K562 (cell line): ENCODE results near the gene CAMK2B. TPM values are rescaled to one million over a fixed set of nuclear protein-coding genes. Genes with fewer than 3 reads are reported as not detected.

Experiments used
- ATAC-seq: fragments of 200-7000 bp; cut with Tn5 transposase; 3 replicates; pipeline ENCODE4 v1.9.1; 2020; ENCODE audit warnings: moderate library complexity
- BruUV-seq: library from RNA; stranded (reverse); fragments of 400-500 nt; replicated peaks from 2 replicates; lab custom pipeline; 2021; lab: Mats Ljungman, UMichigan
- CTCF ChIA-PET: fragments of 300-600 bp; formaldehyde crosslinking; extraction: SDS; loops from one replicate; lab custom pipeline; 2021; ENCODE audit warnings: low intra/inter-chr PET ratio; lab: Yijun Ruan, JAX
- POLR2A ChIA-PET: fragments of 300-600, 350-650 bp; sonication (Branson Sonifier 250); formaldehyde crosslinking; extraction: SDS; loops from one replicate; lab custom pipeline; 2021; ENCODE audit warnings: antibody characterized with exemption, inconsistent platforms; lab: Yijun Ruan, JAX
- DNase-seq, 4 experiments: peaks; one replicate each; pipeline versions ENCODE4 v3.0.0 to v3.0.0-alpha.2; 2011 to 2018; ENCODE audit warnings: low spot score in 3 of 4, mixed read lengths in 3 of 4; ENCODE audit errors: extremely low read depth in 1 of 4
- FAIRE-seq: peaks from 2 replicates; lab custom pipeline; 2011; peaks lifted over from hg19 to GRCh38; lab: Jason Lieb, UNC
- H2AFZ ChIP-seq: 2 replicates; pipeline ENCODE4 v1.6.0; 2011; ENCODE audit warnings: low read depth, low read length, control low read depth, inconsistent platforms
- H3K27ac ChIP-seq: fragments of 200-600 bp; 3 replicates; pipeline ENCODE4 v1.8.0; 2011; ENCODE audit warnings: low read depth, mild to moderate bottlenecking, control low read depth, inconsistent platforms, low read length, moderate library complexity, mixed read lengths; ENCODE audit errors: extremely low read depth
- H3K27me3 ChIP-seq, 2 experiments: fragments of 300-600 bp in 1 of 2; 2 replicates in 1 of 2; 3 replicates in 1 of 2; pipeline versions ENCODE4 v1.6.0 to v1.8.0; 2011; ENCODE audit warnings: inconsistent platforms in 2 of 2, low read length in 2 of 2, mild to moderate bottlenecking in 1 of 2, mixed read lengths in 1 of 2, moderate library complexity in 1 of 2; ENCODE audit not compliant: control insufficient read depth in 2 of 2, insufficient read depth in 2 of 2
- H3K36me3 ChIP-seq: fragments of 300-600 bp; 3 replicates; pipeline ENCODE4 v1.8.0; 2011; ENCODE audit warnings: mild to moderate bottlenecking, low read length, inconsistent platforms; ENCODE audit not compliant: control insufficient read depth, insufficient read depth
- H3K4me1 ChIP-seq, 2 experiments: fragments of 200-600 bp in 1 of 2; replicated peaks in 1 of 2; 2 replicates in 1 of 2; 3 replicates in 1 of 2; pipeline versions ENCODE4 v1.5.1 to v1.8.0; 2011; ENCODE audit warnings: inconsistent platforms in 2 of 2, low read length in 2 of 2, mild to moderate bottlenecking in 1 of 2, mixed read lengths in 1 of 2, moderate library complexity in 1 of 2; ENCODE audit not compliant: control insufficient read depth in 2 of 2, insufficient read depth in 2 of 2
- H3K4me2 ChIP-seq: 2 replicates; pipeline ENCODE4 v1.6.1; 2011; ENCODE audit warnings: low read length, control low read depth, inconsistent platforms, mixed read lengths; ENCODE audit not compliant: insufficient read depth
- H3K4me3 ChIP-seq: fragments of 200-600 bp; sonication (generic), shearing (Covaris generic); 2 replicates; pipeline ENCODE4 v1.5.1; 2016; ENCODE audit warnings: control low read depth, inconsistent platforms
- H3K79me2 ChIP-seq: fragments of 200-600 bp; 3 replicates; pipeline ENCODE4 v1.8.0; 2011; ENCODE audit warnings: low read length, inconsistent platforms; ENCODE audit not compliant: control insufficient read depth, insufficient read depth
- H3K9ac ChIP-seq, 2 experiments: 2 replicates each; pipeline versions ENCODE4 v1.6.0 to v1.6.1; 2011; ENCODE audit warnings: low read depth in 2 of 2, low read length in 2 of 2, control low read depth in 1 of 2, inconsistent platforms in 1 of 2, mild to moderate bottlenecking in 1 of 2, mixed read lengths in 1 of 2; ENCODE audit not compliant: insufficient read depth in 1 of 2
- H3K9me1 ChIP-seq: one replicate; pipeline ENCODE4 v1.6.0; 2011; ENCODE audit warnings: inconsistent platforms, mild to moderate bottlenecking, low read length, moderate library complexity; ENCODE audit not compliant: control insufficient read depth, insufficient read depth
- H3K9me3 ChIP-seq: replicated peaks from 2 replicates; pipeline ENCODE4 v1.5.1; 2011; ENCODE audit warnings: low read depth, low read length, inconsistent platforms; ENCODE audit not compliant: control insufficient read depth, insufficient read depth
- H4K20me1 ChIP-seq: replicated peaks from 2 replicates; pipeline ENCODE4 v1.6.1; 2011; ENCODE audit warnings: low read length, inconsistent platforms, mixed read lengths; ENCODE audit not compliant: control insufficient read depth, insufficient read depth
- ADNP ChIP-seq: fragments of 200-800 bp; sonication (Bioruptor generic); IDR thresholded peaks from 2 replicates; pipeline ENCODE4 v1.6.1; 2016; ENCODE audit warnings: missing genetic modification characterization, missing compliant biosample characterization
- ATF3 ChIP-seq, 2 experiments: fragments of 450-650 bp in 1 of 2; sonication (generic) in 1 of 2; formaldehyde crosslinking in 1 of 2; IDR thresholded peaks in 1 of 2; conservative IDR thresholded peaks in 1 of 2; 2 replicates each; pipeline versions ENCODE4 v1.6.1 to v1.8.1; 2016 to 2023; ENCODE audit warnings: mild to moderate bottlenecking in 2 of 2, moderate library complexity in 2 of 2, inconsistent platforms in 1 of 2, missing genetic modification reagents in 1 of 2
- ATF7 ChIP-seq: fragments of 450-650 bp; IDR thresholded peaks from 2 replicates; pipeline ENCODE4 v1.7.1; 2014; ENCODE audit warnings: mild to moderate bottlenecking, moderate library complexity
- HMGXB4 ChIP-seq: sonication (generic); formaldehyde crosslinking; IDR thresholded peaks from 2 replicates; pipeline ENCODE4 v1.8.1; 2023; ENCODE audit warnings: mild to moderate bottlenecking, missing genetic modification reagents
- JUND ChIP-seq, 2 experiments: IDR thresholded peaks; 2 replicates in 1 of 2; 3 replicates in 1 of 2; pipeline ENCODE4 v1.6.1; 2011; ENCODE audit warnings: borderline replicate concordance in 2 of 2, low read depth in 2 of 2, low read length in 2 of 2, improper control_type of control experiment in 1 of 2, missing biosample characterization in 1 of 2, missing genetic modification characterization in 1 of 2, missing genetic modification reagents in 1 of 2
- MCM2 ChIP-seq: fragments of 450-650 bp; IDR thresholded peaks from 2 replicates; pipeline ENCODE4 v1.6.1; 2017; ENCODE audit warnings: low read depth, mild to moderate bottlenecking
- MTA2 ChIP-seq: fragments of 450-650 bp; IDR thresholded peaks from 2 replicates; pipeline ENCODE4 v1.6.1; 2016; ENCODE audit warnings: low read depth
- NBN ChIP-seq: fragments of 450-650 bp; IDR thresholded peaks from 2 replicates; pipeline ENCODE4 v1.6.1; 2016; ENCODE audit warnings: low read depth, mild to moderate bottlenecking
- PATZ1 ChIP-seq: fragments of 250-450 bp; sonication (Bioruptor Pico); IDR thresholded peaks from 2 replicates; pipeline ENCODE4 v1.5.0; 2020; ENCODE audit warnings: mild to moderate bottlenecking, borderline replicate concordance
- POLR3A ChIP-seq: IDR thresholded peaks from 2 replicates; pipeline ENCODE4 v1.6.1; 2011; ENCODE audit warnings: borderline replicate concordance, mild to moderate bottlenecking, moderate library complexity; ENCODE audit not compliant: insufficient read length, insufficient read depth; ENCODE audit errors: extremely low read depth
- RCOR1 ChIP-seq, 2 experiments: IDR thresholded peaks; 2 replicates each; pipeline ENCODE4 v1.6.1; 2012; ENCODE audit warnings: low read depth in 2 of 2, low read length in 2 of 2, borderline replicate concordance in 1 of 2, improper control_type of control experiment in 1 of 2
- SIN3B ChIP-seq: fragments of 450-650 bp; IDR thresholded peaks from 2 replicates; pipeline ENCODE4 v1.6.1; 2017; ENCODE audit warnings: low read depth, mild to moderate bottlenecking, moderate library complexity
- TEAD4 ChIP-seq, 2 experiments: sonication (generic) in 1 of 2; formaldehyde crosslinking in 1 of 2; IDR thresholded peaks; 2 replicates each; pipeline versions ENCODE4 v1.6.1 to v1.8.0; 2012 to 2022; ENCODE audit warnings: borderline replicate concordance in 1 of 2, inconsistent platforms in 1 of 2, low read length in 1 of 2, mild to moderate bottlenecking in 1 of 2, missing genetic modification reagents in 1 of 2
- TFE3 ChIP-seq: fragments of 450-650 bp; formaldehyde crosslinking; IDR thresholded peaks from 2 replicates; pipeline ENCODE4 v1.4.0; 2020; ENCODE audit warnings: mild to moderate bottlenecking, mixed read lengths
- WGBS: fragments of 100-300 bp; shearing (Covaris generic); methylation state at CpG from one replicate; pipeline ENCODE4 v1.1.6; 2016; ENCODE audit warnings: low coverage, mixed read lengths; ENCODE audit not compliant: insufficient coverage; ENCODE audit errors: missing lambda C conversion rate; 5-methylcytosine and 5-hydroxymethylcytosine counted together
- in situ Hi-C: fragments of 300-500 bp; cut with MboI; formaldehyde crosslinking; loops from 4 replicates; pipeline ENCODE4 v1.15.0; 2018; ENCODE audit warnings: inconsistent platforms, mixed read lengths
- intact Hi-C: fragments of 100-400 bp; cut with micrococcal nuclease; formaldehyde crosslinking; loops from 2 replicates; pipeline ENCODE4 v1.14.2; 2022
- polyA plus RNA-seq, 8 experiments: library from polyadenylated mRNA; depleted of rRNA in 4 of 8; stranded (reverse) in 5 of 8; unstranded in 3 of 8; fragments of >200 nt; fragmentation: Nextera tagmentation in 2 of 8; fragmentation: Illumina TruSeq in 1 of 8; extraction: Ambion mirVana in 2 of 8; extraction: Trizol in 1 of 8; gene quantifications; 2 replicates each; pipeline versions ENCODE4 v1.2.1 to v1.2.3, GENCODE V29; 2011 to 2014; ENCODE audit warnings: inconsistent platforms in 1 of 8, missing spikeins in 1 of 8
- total RNA-seq, 7 experiments: library from RNA; depleted of rRNA in 6 of 7; stranded (reverse); fragments of >200 nt in 6 of 7; fragmentation: Illumina TruSeq in 2 of 7; extraction: Trizol in 2 of 7; gene quantifications; 2 replicates each; pipeline versions ENCODE4 v1.2.1 to v1.2.3, GENCODE V29; 2011 to 2021; ENCODE audit warnings: low replicate concordance in 1 of 7

The CAMK2B gene
- total and polyA plus RNA-seq, 9 of the 15 experiments (the other 6 are each of a cell fraction or from before 2014, with no cell fraction given) = 0.04 to 0.09 (median 0.05) TPM; not detected in 4

- ATAC-seq = no peak
- Histone ChIP-seq H3K4me1 (no peaks in the 10 kb centered on the region), H2AFZ (no peak overlapping the region), H3K9me3 (peaks cover 3% of the 10 kb centered on the region; the same call in 1 of the 2 replicates), H4K20me1 (no peaks in the 10 kb centered on the region), H3K27me3 (peaks cover 5 to 6% of the 10 kb centered on the region in 2 experiments; a peak in 4 of 5 replicates), H3K9ac (no peak overlapping the region), H3K79me2 (no peaks in the 10 kb centered on the region), H3K4me3 (no peak overlapping the region)
- intact Hi-C loops = no loop called here
- no peak for DNase-seq
- FAIRE-seq = no peak
- POLR2A ChIA-PET = interaction anchor here (0.7 to 1.0 kb wide), 3 partner anchors 9 to 666 kb away, joined by 3 to 4 read pairs (median 3); no protein-coding TSS in a partner anchor
- in situ Hi-C loops = no loop called here
- TF ChIP-seq MCM2 (no peak), ATF3 (IDR thresholded peaks at IDR 0.05) (peak; percentile 56), ATF3 (CRISPR knock-in tag; conservative IDR thresholded peaks at IDR 0.05) (no peak), NBN (no peak), TEAD4 (IDR thresholded peaks at IDR 0.05; ENCODE audit: low read length) (no peak), TEAD4 (CRISPR knock-in tag; IDR thresholded peaks at IDR 0.05; ENCODE audit: borderline replicate concordance) (no peak), JUND (IDR thresholded peaks at IDR 0.05; ENCODE audit: borderline replicate concordance, low read depth, low read length) (no peak), JUND (tag; IDR thresholded peaks at IDR 0.05; ENCODE audit: borderline replicate concordance, low read depth, low read length) (peak; percentile 34; the same call in 1 of the 3 replicates), SIN3B (no peak), RCOR1 (IDR thresholded peaks at IDR 0.05; ENCODE audit: borderline replicate concordance in 1 of 2, low read depth in 2 of 2, low read length in 2 of 2) (no peak), MTA2 (no peak), PATZ1 (CRISPR knock-in tag) (no peak), POLR3A (no peak), ATF7 (peak; percentile 68; the same call in 1 of the 2 replicates), TFE3 (CRISPR knock-in tag) (no peak), ADNP (tag) (no peak), HMGXB4 (CRISPR knock-in tag) (no peak)
- TF ChIP-seq, all 486 proteins: peak for 3
- H3K36me3 ChIP-seq = no peaks in the 10 kb centered on the region
- CTCF ChIA-PET = no interaction called here
- no peak overlapping the region for H3K27ac ChIP-seq
- 2% methylated on average over 3 of the region's 3 CpGs for WGBS
- H3K4me2 ChIP-seq = no peak overlapping the region
- no peaks in the 10 kb centered on the region for H3K9me1 ChIP-seq
- no TSS peak for BruUV-seq
Measured at GRCh38 chr7:44341401-44341800, 16.0 kb upstream of the CAMK2B start.
